ENCODE results near the gene SPEG. TPM values are rescaled to one million over a fixed set of nuclear protein-coding genes. Genes with fewer than 3 reads are reported as not detected.

The SPEG gene
- total RNA-seq, 2 donors from 2014 or later, result 23.1 to 29.8 TPM

DNA sequence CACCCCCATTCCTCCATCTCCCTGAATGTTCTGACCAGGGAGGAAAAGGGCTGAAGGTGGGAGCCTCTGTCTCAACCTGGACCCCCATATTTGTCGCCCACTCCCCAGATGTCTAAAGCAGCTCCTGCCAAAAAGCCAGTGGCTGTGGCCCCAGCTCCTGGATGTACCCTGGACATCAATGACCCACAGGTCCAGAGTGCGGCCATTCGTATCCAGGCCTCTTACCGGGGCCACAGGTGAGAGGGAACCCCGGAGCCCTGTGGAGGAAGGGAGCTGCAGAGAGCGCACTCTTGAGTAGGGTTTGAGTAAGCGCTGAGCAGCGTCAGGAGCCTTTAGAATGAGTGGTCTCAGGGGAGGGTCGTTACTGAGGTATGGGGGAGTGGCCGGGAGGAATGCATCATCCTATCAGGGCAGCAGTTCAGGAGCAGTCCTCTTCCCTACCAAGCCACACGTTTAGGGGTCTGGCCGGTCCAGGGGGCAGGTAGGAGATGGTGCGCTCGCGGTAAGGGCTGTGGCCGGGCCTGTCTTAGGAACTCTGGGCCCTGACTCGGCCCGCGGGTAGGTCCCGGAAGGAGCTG is 61.7 kb downstream of the SPEG start:
- peaks cover 69% of the 10 kb centered on the region for H3K27me3 Mint-ChIP-seq (ENCODE audit: insufficient read depth)
- peak overlapping the region; percentile 80 for H3K4me3 Mint-ChIP-seq
- no peak for DNase-seq
- H3K9me3 Mint-ChIP-seq, result no peaks in the 10 kb centered on the region
- peaks cover 23% of the 10 kb centered on the region for H3K4me1 Mint-ChIP-seq
- no peaks in the 10 kb centered on the region for H3K36me3 Mint-ChIP-seq (ENCODE audit: low read depth)
- Histone ChIP-seq H3K4me3 (ENCODE audit: low read length) (no peak overlapping the region), H3K27me3 (ENCODE audit: control insufficient read depth, insufficient read depth, low read length, poor library complexity, severe bottlenecking) (peaks cover 56% of the 10 kb centered on the region), H3K36me3 (ENCODE audit: control insufficient read depth, insufficient read depth, low read length) (no peaks in the 10 kb centered on the region), H3K9me3 (ENCODE audit: control insufficient read depth, low read length) (no peaks in the 10 kb centered on the region), H3K9ac (ENCODE audit: extremely low read depth, low read length, poor library complexity, severe bottlenecking) (no peak overlapping the region), H3K27ac (ENCODE audit: low read depth, low read length) (no peak overlapping the region), H3K4me1 (ENCODE audit: control insufficient read depth, insufficient read depth, low read length) (peaks cover 9% of the 10 kb centered on the region)
- 29 to 34% methylated on average over 12 to 20 of the region's 20 CpGs for WGBS, 2 experiments (ENCODE audit: insufficient coverage in 1 of 2, insufficient read length in 1 of 2)
- TF ChIP-seq CTCF (conservative IDR thresholded peaks at IDR 0.05), result no peak
- H3K27ac Mint-ChIP-seq, result no peak overlapping the region

DNA sequence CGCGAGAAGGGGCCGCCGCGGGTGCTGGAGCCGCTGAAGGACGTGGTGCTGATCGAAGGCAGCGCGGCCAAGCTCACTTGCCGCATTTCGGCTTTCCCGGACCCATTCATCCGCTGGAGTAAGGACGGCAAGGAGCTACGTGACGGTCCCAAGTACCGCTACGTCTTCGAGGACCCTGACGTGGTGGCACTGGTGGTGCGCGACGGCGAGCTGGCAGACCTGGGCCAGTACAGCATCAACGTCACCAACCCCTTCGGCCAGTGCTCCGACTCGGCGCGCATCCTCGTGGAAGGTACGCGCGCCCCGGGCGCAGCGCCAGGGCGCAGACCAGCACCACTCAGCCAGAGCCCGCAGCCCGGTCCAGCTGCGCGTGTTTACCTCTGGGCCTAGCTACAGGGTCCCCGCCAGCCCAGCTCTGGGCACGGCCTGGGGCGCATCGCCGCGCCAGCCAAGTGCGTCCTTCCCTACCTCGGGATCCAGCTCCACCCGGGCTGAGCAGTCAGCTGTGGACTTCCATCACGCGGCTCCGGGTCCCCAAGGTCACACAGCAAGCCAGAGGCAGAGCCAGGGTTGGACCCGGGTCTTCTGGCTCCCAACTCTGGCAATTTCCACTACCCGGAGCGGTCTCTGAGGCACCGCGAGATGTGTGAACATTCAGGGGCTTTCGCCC is 62.3 kb downstream of the SPEG start:
- Mint-ChIP-seq H3K36me3 (ENCODE audit: low read depth) (no peaks in the 10 kb centered on the region), H3K9me3 (no peaks in the 10 kb centered on the region), H3K27me3 (ENCODE audit: insufficient read depth) (peaks cover 65% of the 10 kb centered on the region), H3K27ac (no peak overlapping the region), H3K4me3 (peak overlapping the region; percentile 80), H3K4me1 (peaks cover 23% of the 10 kb centered on the region)
- no peaks in the 10 kb centered on the region for H3K36me3 ChIP-seq (ENCODE audit: control insufficient read depth, insufficient read depth, low read length)
- no peak overlapping the region for H3K9ac ChIP-seq (ENCODE audit: extremely low read depth, low read length, poor library complexity, severe bottlenecking)
- H3K4me3 ChIP-seq (ENCODE audit: low read length), result peak overlapping the region; percentile 98
- DNase-seq, result peak; percentile 77
- no peak overlapping the region for H3K27ac ChIP-seq (ENCODE audit: low read depth, low read length)
- no peak for TF ChIP-seq CTCF (conservative IDR thresholded peaks at IDR 0.05)
- peaks cover 9% of the 10 kb centered on the region for H3K4me1 ChIP-seq (ENCODE audit: control insufficient read depth, insufficient read depth, low read length)
- H3K9me3 ChIP-seq (ENCODE audit: control insufficient read depth, low read length), result no peaks in the 10 kb centered on the region
- 15 to 21% methylated on average over 55 to 61 of the region's 61 CpGs for whole genome bisulfite sequencing, 2 experiments (ENCODE audit: insufficient coverage in 1 of 2, insufficient read length in 1 of 2)
- peaks cover 56% of the 10 kb centered on the region for H3K27me3 ChIP-seq (ENCODE audit: control insufficient read depth, insufficient read depth, low read length, poor library complexity, severe bottlenecking)

DNA sequence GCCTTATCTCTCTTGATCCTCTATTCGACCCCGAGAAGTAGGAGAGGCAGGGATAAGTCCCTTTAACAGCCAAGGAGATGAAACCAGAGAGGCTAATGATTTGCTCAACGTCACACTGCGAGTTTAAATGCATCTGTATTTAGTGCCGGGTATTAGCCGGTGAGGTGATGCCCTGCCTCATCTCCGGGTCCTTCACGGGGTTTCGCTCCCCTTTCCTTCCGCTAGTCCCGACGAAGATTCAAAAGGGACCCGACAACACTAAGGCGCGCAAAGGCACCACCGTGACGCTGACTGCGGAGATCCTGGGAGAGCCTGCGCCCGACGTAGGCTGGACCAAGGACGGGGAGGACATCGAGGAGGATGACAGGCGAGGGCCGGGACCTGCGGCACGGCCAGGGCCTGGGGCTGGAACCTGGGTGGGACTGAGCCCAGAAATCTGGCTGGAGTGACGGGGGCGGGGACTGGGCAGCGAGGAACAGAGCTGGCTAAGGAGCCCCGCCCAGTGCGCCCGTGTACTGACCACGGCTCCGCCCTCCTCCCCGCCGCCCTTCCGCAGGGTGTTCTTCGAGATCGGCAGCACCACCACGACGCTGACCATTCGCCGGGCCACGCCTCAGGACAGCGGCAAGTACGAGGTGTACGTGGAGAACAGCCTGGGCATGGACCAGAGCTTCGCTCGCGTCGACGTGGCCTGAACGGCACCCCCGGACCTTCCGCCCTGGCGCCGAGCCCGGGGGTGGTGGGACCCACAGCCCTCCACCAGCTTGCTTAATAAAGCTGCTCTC is 63.0 kb downstream of the SPEG start:
- H3K4me1 Mint-ChIP-seq, result peaks cover 23% of the 10 kb centered on the region
- Histone ChIP-seq H3K27ac (ENCODE audit: low read depth, low read length) (no peak overlapping the region), H3K4me3 (ENCODE audit: low read length) (peak overlapping the region; percentile 98), H3K4me1 (ENCODE audit: control insufficient read depth, insufficient read depth, low read length) (peaks cover 9% of the 10 kb centered on the region), H3K27me3 (ENCODE audit: control insufficient read depth, insufficient read depth, low read length, poor library complexity, severe bottlenecking) (peaks cover 56% of the 10 kb centered on the region), H3K9ac (ENCODE audit: extremely low read depth, low read length, poor library complexity, severe bottlenecking) (no peak overlapping the region), H3K36me3 (ENCODE audit: control insufficient read depth, insufficient read depth, low read length) (no peaks in the 10 kb centered on the region), H3K9me3 (ENCODE audit: control insufficient read depth, low read length) (no peaks in the 10 kb centered on the region)
- peaks cover 59% of the 10 kb centered on the region for H3K27me3 Mint-ChIP-seq (ENCODE audit: insufficient read depth)
- H3K4me3 Mint-ChIP-seq, result peak overlapping the region; percentile 80
- H3K9me3 Mint-ChIP-seq, result no peaks in the 10 kb centered on the region
- DNase-seq, result peak; percentile 84
- TF ChIP-seq CTCF (conservative IDR thresholded peaks at IDR 0.05), result no peak
- peak overlapping the region; percentile 85 for H3K27ac Mint-ChIP-seq
- WGBS, 2 experiments (ENCODE audit: insufficient coverage in 1 of 2, insufficient read length in 1 of 2), result 5 to 7% methylated on average over 21 to 59 of the region's 59 CpGs
- H3K36me3 Mint-ChIP-seq (ENCODE audit: low read depth), result peaks cover 4% of the 10 kb centered on the region
